Thyroid gland (tissue), 4 donors: ENCODE data around the gene SMARCB1. TPM values are rescaled to one million over a fixed set of nuclear protein-coding genes. Genes with fewer than 3 reads are reported as not detected.

Experiments used
- DNase-seq, 2 donors: peaks; one replicate each; pipeline ENCODE4 v3.0.0-alpha.2; 2019
- H3K27ac ChIP-seq, 3 donors: fragments of 200-600 bp; sonication (generic); 1 replicate in 2 of 3; 2 replicates in 1 of 3; pipeline ENCODE4 v1.5.1; 2016 to 2019; ENCODE audit warnings: mild to moderate bottlenecking in 1 of 3, moderate library complexity in 1 of 3
- H3K27me3 ChIP-seq: fragments of 200-600 bp; sonication (generic); one replicate; pipeline ENCODE4 v1.5.1; 2019
- H3K36me3 ChIP-seq, 2 donors: fragments of 200-600 bp; sonication (generic); one replicate each; pipeline ENCODE4 v1.5.1; 2016 to 2019
- H3K4me1 ChIP-seq, 2 donors: fragments of 200-600 bp; sonication (generic); one replicate each; pipeline ENCODE4 v1.5.1; 2017 to 2019
- H3K4me3 ChIP-seq, 3 donors: fragments of 200-600 bp; sonication (generic); replicated peaks in 1 of 3; 1 replicate in 2 of 3; 2 replicates in 1 of 3; pipeline ENCODE4 v1.5.1; 2016; ENCODE audit warnings: mild to moderate bottlenecking in 1 of 3
- H3K9me3 ChIP-seq: fragments of 200-600 bp; sonication (generic); one replicate; pipeline ENCODE4 v1.5.1; 2017
- CTCF ChIP-seq, 6 experiments: fragments of 200-600 bp in 3 of 6; fragments of 450-650 bp in 3 of 6; sonication (generic) in 3 of 6; IDR thresholded peaks; one replicate each; pipeline ENCODE4 v1.5.1; 2016 to 2019; ENCODE audit warnings: antibody characterized with exemption in 6 of 6, mild to moderate bottlenecking in 2 of 6, inconsistent platforms in 1 of 6, moderate library complexity in 1 of 6
- POLR2A ChIP-seq, 2 donors: fragments of 450-650 bp; IDR thresholded peaks; one replicate each; pipeline ENCODE4 v1.6.1; 2017; ENCODE audit warnings: antibody characterized with exemption in 2 of 2, mild to moderate bottlenecking in 2 of 2, moderate library complexity in 1 of 2
- WGBS, 2 donors: methylation state at CpG; one replicate each; pipeline ENCODE4 v1.1.5; 2017; 5-methylcytosine and 5-hydroxymethylcytosine counted together
- intact Hi-C: fragments of 100-400 bp; cut with DNase I; formaldehyde crosslinking; loops from one replicate; pipeline ENCODE4 v1.15.1; 2023
- total RNA-seq, 4 donors: library from RNA; depleted of rRNA; stranded (reverse); fragments of >200 nt; gene quantifications; one replicate each; pipeline ENCODE4 v1.2.3, GENCODE V29; 2016

Gene SMARCB1
- total RNA-seq, 4 donors from 2014 or later = 59.8 to 107 (median 75.4) TPM

- DNase-seq = no peak
- no peaks in the 10 kb centered on the region for H3K36me3 ChIP-seq
These were observed 6.5 kb upstream of the SMARCB1 start for GRCh38 chr22:23780146-23780748.

GRCh38 chr22:23781065-23781464 is 5.7 kb upstream of the SMARCB1 start:
- WGBS, 2 donors = 81 to 93% methylated on average over 14 to 15 of the region's 15 CpGs
- no peaks in the 10 kb centered on the region for H3K9me3 ChIP-seq
- no peaks in the 10 kb centered on the region for H3K4me1 ChIP-seq
- TF ChIP-seq CTCF (IDR thresholded peaks at IDR 0.05) = no peak
- H3K27ac ChIP-seq = no peak overlapping the region
- intact Hi-C loops = no loop called here
- DNase-seq = no peak
- H3K36me3 ChIP-seq = no peaks in the 10 kb centered on the region
- H3K4me3 ChIP-seq = no peak overlapping the region
- no peaks in the 10 kb centered on the region for H3K27me3 ChIP-seq

More at GRCh38 chr22:23780146-23780748, 6.5 kb upstream of the SMARCB1 start:
- Histone ChIP-seq H3K4me3 (no peak overlapping the region), H3K27me3 (no peaks in the 10 kb centered on the region), H3K9me3 (no peaks in the 10 kb centered on the region), H3K27ac (no peak overlapping the region), H3K4me1 (no peaks in the 10 kb centered on the region)
- TF ChIP-seq POLR2A (IDR thresholded peaks at IDR 0.05) = no peak
- no peak for TF ChIP-seq CTCF (IDR thresholded peaks at IDR 0.05)
- intact Hi-C loops = no loop called here
- 85 to 93% methylated on average over 16 to 17 of the region's 20 CpGs for WGBS, 2 donors

GRCh38 chr22:23781511-23782183 is 5.1 kb upstream of the SMARCB1 start:
- no peaks in the 10 kb centered on the region for H3K36me3 ChIP-seq
- H3K27ac ChIP-seq = no peak overlapping the region
- WGBS, 2 donors = 72 to 74% methylated on average over 9 to 14 of the region's 14 CpGs
- no peak for TF ChIP-seq POLR2A (IDR thresholded peaks at IDR 0.05)
- no peak for TF ChIP-seq CTCF (IDR thresholded peaks at IDR 0.05)
- H3K9me3 ChIP-seq = no peaks in the 10 kb centered on the region
- H3K4me1 ChIP-seq = peaks cover 5% of the 10 kb centered on the region in 2 donors
- intact Hi-C loops = no loop called here
- DNase-seq = no peak
- no peak overlapping the region for H3K4me3 ChIP-seq
- H3K27me3 ChIP-seq = no peaks in the 10 kb centered on the region

- H3K9me3 ChIP-seq = no peaks in the 10 kb centered on the region
- peaks cover 5 to 6% of the 10 kb centered on the region in 2 donors for H3K4me1 ChIP-seq
- H3K27me3 ChIP-seq = no peaks in the 10 kb centered on the region
- H3K4me3 ChIP-seq = no peak overlapping the region
- no peak for DNase-seq
- WGBS, 2 donors = 91 to 94% methylated on average over 3 to 16 of the region's 16 CpGs
- TF ChIP-seq POLR2A (IDR thresholded peaks at IDR 0.05) (no peak), CTCF (IDR thresholded peaks at IDR 0.05) (no peak)
- H3K36me3 ChIP-seq = no peaks in the 10 kb centered on the region
- H3K27ac ChIP-seq = no peak overlapping the region
- intact Hi-C loops = no loop called here
These were observed 4.5 kb upstream of the SMARCB1 start for GRCh38 chr22:23782252-23782651.

GRCh38 chr22:23782703-23783102 is 4.1 kb upstream of the SMARCB1 start:
- Histone ChIP-seq H3K27ac (no peak overlapping the region), H3K4me3 (no peak overlapping the region)

More at GRCh38 chr22:23782703-23783102, 4.1 kb upstream of the SMARCB1 start:
- intact Hi-C loops = no loop called here
- no peak for DNase-seq
- H3K36me3 ChIP-seq = no peaks in the 10 kb centered on the region
- no peaks in the 10 kb centered on the region for H3K9me3 ChIP-seq
- H3K27me3 ChIP-seq = no peaks in the 10 kb centered on the region
- H3K4me1 ChIP-seq = peaks cover 6 to 7% of the 10 kb centered on the region in 2 donors
- TF ChIP-seq CTCF (IDR thresholded peaks at IDR 0.05) = no peak
- 100% methylated on average over 1 of the region's 1 CpG for WGBS, 2 donors
